ENCODE data around the gene CAV1. TPM values are rescaled to one million over a fixed set of nuclear protein-coding genes. Genes with fewer than 3 reads are reported as not detected.

Gene CAV1
- total RNA-seq, 1 donor from 2014 or later: 531 TPM

DNA sequence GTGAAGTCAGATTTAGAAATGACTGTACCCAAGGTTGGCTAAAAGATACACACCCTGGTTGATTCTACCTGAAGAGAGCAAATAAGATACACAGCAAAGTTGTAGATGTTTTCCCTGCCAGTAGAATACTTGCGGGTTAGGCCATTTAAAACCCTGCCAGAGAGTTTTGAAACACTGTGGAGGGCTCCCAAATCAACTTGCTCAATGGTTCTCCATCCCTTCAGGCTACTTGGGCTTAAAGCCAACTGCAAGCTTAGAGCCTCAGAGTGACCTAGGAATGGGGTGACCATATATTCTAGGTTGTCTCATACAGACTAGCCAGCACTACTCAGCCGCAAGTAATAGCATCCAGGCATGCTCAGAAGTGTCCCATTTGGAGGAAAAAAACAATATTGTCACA, 10.0 kb downstream of the CAV1 start:
- peak overlapping the region; percentile 29 for H3K4me3 ChIP-seq

DNA sequence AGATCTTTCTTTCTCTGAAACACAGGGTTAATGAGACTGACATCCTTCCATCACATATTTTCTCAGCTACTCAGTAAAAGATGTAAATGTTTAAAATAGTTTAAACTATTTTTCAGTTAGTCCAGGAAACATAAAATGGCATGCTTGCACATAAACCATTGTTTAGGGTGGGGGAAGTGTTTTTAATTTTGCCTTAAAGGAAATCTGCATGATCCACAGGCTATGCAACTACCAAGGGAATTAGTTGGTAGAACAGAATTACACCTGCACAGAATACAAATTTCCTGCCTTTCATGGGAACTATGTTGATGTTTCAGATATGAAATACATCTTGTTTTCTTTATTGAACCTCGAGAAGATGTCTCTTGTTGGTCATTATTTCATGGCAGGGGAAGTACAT, 10.6 kb downstream of the CAV1 start:
- Histone ChIP-seq H3K4me3 (peak overlapping the region; percentile 29), H3K27me3 (ENCODE audit: low read depth) (no peaks in the 10 kb centered on the region), H3K27ac (peak overlapping the region; percentile 22)

More for the DNA sequence above, 10.0 kb downstream of the CAV1 start:
- H3K27ac ChIP-seq: peak overlapping the region; percentile 22
- peaks cover 26% of the 10 kb centered on the region for H3K36me3 ChIP-seq
- intact Hi-C loops (cut with DNase I): no loop called here
- peaks cover 28% of the 10 kb centered on the region for H3K4me1 ChIP-seq
- H3K9me3 ChIP-seq: no peaks in the 10 kb centered on the region
- no peaks in the 10 kb centered on the region for H3K27me3 ChIP-seq (ENCODE audit: low read depth)
- peak; percentile 25 to 56 for ATAC-seq
- TF ChIP-seq, protein P1, sequence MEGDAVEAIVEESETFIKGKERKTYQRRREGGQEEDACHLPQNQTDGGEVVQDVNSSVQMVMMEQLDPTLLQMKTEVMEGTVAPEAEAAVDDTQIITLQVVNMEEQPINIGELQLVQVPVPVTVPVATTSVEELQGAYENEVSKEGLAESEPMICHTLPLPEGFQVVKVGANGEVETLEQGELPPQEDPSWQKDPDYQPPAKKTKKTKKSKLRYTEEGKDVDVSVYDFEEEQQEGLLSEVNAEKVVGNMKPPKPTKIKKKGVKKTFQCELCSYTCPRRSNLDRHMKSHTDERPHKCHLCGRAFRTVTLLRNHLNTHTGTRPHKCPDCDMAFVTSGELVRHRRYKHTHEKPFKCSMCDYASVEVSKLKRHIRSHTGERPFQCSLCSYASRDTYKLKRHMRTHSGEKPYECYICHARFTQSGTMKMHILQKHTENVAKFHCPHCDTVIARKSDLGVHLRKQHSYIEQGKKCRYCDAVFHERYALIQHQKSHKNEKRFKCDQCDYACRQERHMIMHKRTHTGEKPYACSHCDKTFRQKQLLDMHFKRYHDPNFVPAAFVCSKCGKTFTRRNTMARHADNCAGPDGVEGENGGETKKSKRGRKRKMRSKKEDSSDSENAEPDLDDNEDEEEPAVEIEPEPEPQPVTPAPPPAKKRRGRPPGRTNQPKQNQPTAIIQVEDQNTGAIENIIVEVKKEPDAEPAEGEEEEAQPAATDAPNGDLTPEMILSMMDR (IDR thresholded peaks at IDR 0.05): no peak
- no peak for DNase-seq

DNA sequence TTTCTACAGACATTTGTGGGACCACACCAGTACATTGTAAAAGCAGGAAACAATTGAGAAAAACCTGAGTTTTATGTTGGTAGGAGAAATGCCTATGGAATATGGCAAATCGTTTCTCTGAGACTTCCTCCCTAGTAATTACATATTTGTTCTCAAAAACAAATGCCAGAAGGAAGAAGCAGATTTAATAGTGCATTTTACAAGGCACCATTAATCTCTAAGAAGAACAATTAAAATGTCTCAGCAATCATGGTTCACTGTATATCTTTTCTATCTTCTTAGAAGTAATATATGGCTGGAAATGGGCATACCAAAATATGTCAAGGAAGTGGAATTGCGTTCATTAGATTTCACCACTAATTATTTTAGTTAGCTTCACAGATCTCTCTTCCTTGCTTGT, 13.3 kb downstream of the CAV1 start:
- Histone ChIP-seq H3K4me1 (peaks cover 38% of the 10 kb centered on the region), H3K4me3 (no peak overlapping the region), H3K9me3 (no peaks in the 10 kb centered on the region), H3K27ac (peak overlapping the region; percentile 16), H3K36me3 (peaks cover 26% of the 10 kb centered on the region), H3K27me3 (ENCODE audit: low read depth) (no peaks in the 10 kb centered on the region)
- TF ChIP-seq, protein P1 (IDR thresholded peaks at IDR 0.05): no peak
- DNase-seq (no peak), ATAC-seq (no peak)
- intact Hi-C loops (cut with DNase I): no loop called here

More for the DNA sequence above, 10.6 kb downstream of the CAV1 start:
- DNase-seq (no peak), ATAC-seq (no peak)
- TF ChIP-seq, protein P1 (IDR thresholded peaks at IDR 0.05): no peak
- Histone ChIP-seq H3K9me3 (no peaks in the 10 kb centered on the region), H3K4me1 (peaks cover 29% of the 10 kb centered on the region), H3K36me3 (peaks cover 26% of the 10 kb centered on the region)
- intact Hi-C loops (cut with DNase I): no loop called here

DNA sequence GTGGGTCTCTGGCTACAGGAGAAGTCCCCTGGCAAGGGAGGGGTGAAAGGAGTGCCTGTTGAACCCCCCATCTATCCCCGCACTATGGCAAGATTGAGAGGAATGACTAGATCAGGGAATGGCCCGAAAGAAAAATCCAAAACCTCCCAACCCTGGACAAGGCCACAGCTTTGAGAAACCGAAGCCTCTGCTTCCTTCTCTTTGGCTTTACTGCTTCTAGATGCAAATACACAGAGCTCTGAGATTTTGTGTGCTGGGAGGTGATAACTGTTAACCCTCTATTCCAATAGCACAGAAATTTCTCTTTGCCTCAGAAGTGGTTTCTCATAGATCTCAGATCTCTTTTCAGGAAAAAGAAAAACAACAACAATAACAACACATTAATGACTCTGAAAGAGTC, 15.0 kb downstream of the CAV1 start:
- peaks cover 34% of the 10 kb centered on the region for H3K4me1 ChIP-seq
- ATAC-seq: no peak
- intact Hi-C loops (cut with DNase I): no loop called here
- no peak overlapping the region for H3K4me3 ChIP-seq
- no peak for DNase-seq
- no peaks in the 10 kb centered on the region for H3K9me3 ChIP-seq
- H3K36me3 ChIP-seq: peaks cover 30% of the 10 kb centered on the region
- TF ChIP-seq, protein P1 (IDR thresholded peaks at IDR 0.05): no peak
- no peaks in the 10 kb centered on the region for H3K27me3 ChIP-seq (ENCODE audit: low read depth)
- H3K27ac ChIP-seq: no peak overlapping the region

DNA sequence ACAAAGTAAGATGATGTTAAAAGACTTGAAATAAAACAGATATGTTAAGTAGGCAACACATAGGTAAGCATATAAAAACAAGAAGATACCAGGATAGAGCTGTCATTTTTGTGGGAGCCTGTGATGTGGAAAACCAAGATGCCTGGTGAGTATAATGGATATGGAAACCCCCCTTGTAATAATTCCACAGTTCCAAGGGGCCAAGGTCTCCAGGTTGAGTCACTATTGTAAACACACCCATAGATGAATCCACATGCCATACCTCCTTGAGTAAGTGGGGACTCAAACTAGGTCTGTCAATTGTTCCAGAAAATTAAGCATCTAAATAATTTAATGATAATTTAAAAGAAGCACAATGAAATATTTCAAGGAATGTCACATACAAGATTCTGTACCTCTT, 15.9 kb downstream of the CAV1 start:
- Histone ChIP-seq H3K4me3 (no peak overlapping the region), H3K9me3 (no peaks in the 10 kb centered on the region), H3K36me3 (peaks cover 22% of the 10 kb centered on the region), H3K4me1 (peaks cover 32% of the 10 kb centered on the region), H3K27ac (peak overlapping the region; percentile 1), H3K27me3 (ENCODE audit: low read depth) (no peaks in the 10 kb centered on the region)
- TF ChIP-seq, protein P1 (IDR thresholded peaks at IDR 0.05): no peak
- DNase-seq (no peak), ATAC-seq (peak in 1 of 2 donors; percentile 16)
- intact Hi-C loops (cut with DNase I): no loop called here

DNA sequence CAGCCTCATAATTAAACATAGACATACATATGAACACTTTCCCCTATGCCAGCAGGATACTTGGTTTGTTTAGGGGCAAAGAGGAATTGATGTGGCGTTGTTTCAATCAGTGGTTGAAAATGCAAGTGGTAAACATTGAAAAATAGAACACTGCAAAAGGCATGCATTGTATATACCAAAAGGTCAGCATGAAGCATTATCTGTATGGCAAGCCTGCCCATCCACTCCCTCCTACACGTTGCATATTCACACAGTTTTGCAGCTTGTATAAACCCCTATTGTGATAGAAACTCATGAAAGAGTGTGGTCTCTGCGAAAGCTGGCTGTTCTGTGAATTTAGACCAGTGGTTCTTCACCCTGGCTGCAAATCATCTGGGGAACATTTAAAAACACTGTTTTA, 17.1 kb downstream of the CAV1 start:
- peaks cover 31% of the 10 kb centered on the region for H3K4me1 ChIP-seq
- no peak overlapping the region for H3K4me3 ChIP-seq
- H3K9me3 ChIP-seq: no peaks in the 10 kb centered on the region
- DNase-seq (no peak), ATAC-seq (no peak)
- H3K36me3 ChIP-seq: peaks cover 20% of the 10 kb centered on the region
- no peaks in the 10 kb centered on the region for H3K27me3 ChIP-seq (ENCODE audit: low read depth)
- TF ChIP-seq, protein P1 (IDR thresholded peaks at IDR 0.05): no peak
- intact Hi-C loops (cut with DNase I): no loop called here
- no peak overlapping the region for H3K27ac ChIP-seq
